PC-3 (cell line): ENCODE results near the gene ARMH2. TPM values are rescaled to one million over a fixed set of nuclear protein-coding genes. Genes with fewer than 3 reads are reported as not detected.

Source experiments
- ATAC-seq: fragments of 200-7000 bp; cut with Tn5 transposase; 2 replicates; pipeline ENCODE4 v1.9.1; 2020; ENCODE audit warnings: mild to moderate bottlenecking, moderate library complexity
- BruUV-seq: library from RNA; stranded (reverse); fragments of 400-500 nt; replicated peaks from 2 replicates; lab custom pipeline; 2021; lab: Mats Ljungman, UMichigan
- CTCF ChIA-PET: fragments of 300-600 bp; sonication (Branson Sonifier 250); formaldehyde crosslinking; loops from one replicate; lab custom pipeline; 2022; ENCODE audit warnings: antibody characterized with exemption; lab: Charles Lee
- POLR2A ChIA-PET: fragments of 300-600 bp; sonication (Branson Sonifier 250); formaldehyde crosslinking; loops from one replicate; lab custom pipeline; 2022; ENCODE audit warnings: antibody characterized with exemption; ENCODE audit not compliant: unreplicated experiment; lab: Charles Lee
- DNase-seq: peaks from one replicate; pipeline ENCODE4 v3.0.0-alpha.2; 2015
- H2AFZ ChIP-seq: fragments of 300-600 bp; sonication (generic); 2 replicates; pipeline ENCODE4 v1.6.0; 2016; ENCODE audit warnings: antibody characterized with exemption, low read length
- H3F3A ChIP-seq: fragments of 300-600 bp; sonication (generic); one replicate; pipeline ENCODE4 v1.6.0; 2017; ENCODE audit warnings: antibody characterized with exemption, low read length, control low read depth, mild to moderate bottlenecking; ENCODE audit not compliant: unreplicated experiment
- H3K27ac ChIP-seq: fragments of 300-600 bp; sonication (generic); 2 replicates; pipeline ENCODE4 v1.5.1; 2016; ENCODE audit warnings: mild to moderate bottlenecking, low read length
- H3K27me3 ChIP-seq: fragments of 300-600 bp; sonication (generic); 2 replicates; pipeline ENCODE4 v1.6.1; 2016; ENCODE audit warnings: low read length, mixed read lengths
- H3K36me3 ChIP-seq: fragments of 300-600 bp; sonication (generic); 2 replicates; pipeline ENCODE4 v1.6.1; 2016; ENCODE audit warnings: low read depth, mixed run types, low read length, mixed read lengths
- H3K4me1 ChIP-seq: fragments of 300-600 bp; sonication (generic); 2 replicates; pipeline ENCODE4 v1.5.1; 2016; ENCODE audit warnings: low read length; ENCODE audit not compliant: insufficient read depth
- H3K4me2 ChIP-seq: fragments of 300-600 bp; sonication (generic); 2 replicates; pipeline ENCODE4 v1.6.0; 2016; ENCODE audit warnings: low read length
- H3K4me3 ChIP-seq: fragments of 300-600 bp; sonication (generic); 2 replicates; pipeline ENCODE4 v1.5.1; 2016; ENCODE audit warnings: mild to moderate bottlenecking, low read length, mixed read lengths
- H3K79me2 ChIP-seq: fragments of 300-600 bp; sonication (generic); 2 replicates; pipeline ENCODE4 v1.6.1; 2017; ENCODE audit warnings: low read length, mixed read lengths
- H3K9ac ChIP-seq: fragments of 300-600 bp; sonication (generic); 2 replicates; pipeline ENCODE4 v1.6.0; 2016; ENCODE audit warnings: mild to moderate bottlenecking, low read length
- H3K9me2 ChIP-seq: fragments of 300-600 bp; sonication (generic); replicated peaks from 2 replicates; pipeline ENCODE4 v1.6.1; 2016; ENCODE audit warnings: mixed run types, low read length, mixed read lengths
- H3K9me3 ChIP-seq: fragments of 300-600 bp; sonication (generic); 2 replicates; pipeline ENCODE4 v1.6.1; 2016; ENCODE audit warnings: low read length, mixed read lengths
- H4K20me1 ChIP-seq: fragments of 300-600 bp; sonication (generic); 2 replicates; pipeline ENCODE4 v1.6.1; 2016; ENCODE audit warnings: low read length, mixed read lengths
- EZH2 ChIP-seq: fragments of 300-600 bp; sonication (generic); IDR thresholded peaks from one replicate; pipeline ENCODE4 v1.6.1; 2017; ENCODE audit warnings: antibody characterized with exemption, mild to moderate bottlenecking, low read length; ENCODE audit not compliant: unreplicated experiment
- EZH2phosphoT487 ChIP-seq: fragments of 300-600 bp; sonication (generic); IDR thresholded peaks from 2 replicates; pipeline ENCODE4 v1.6.1; 2018; ENCODE audit warnings: mild to moderate bottlenecking, antibody characterized with exemption, low read length, borderline replicate concordance
- intact Hi-C: fragments of 100-400 bp; cut with micrococcal nuclease; formaldehyde crosslinking; loops from 2 replicates; pipeline ENCODE4 v1.9.0; 2023
- total RNA-seq: library from RNA; depleted of rRNA; stranded (reverse); fragments of >200 nt; gene quantifications from 2 replicates; pipeline ENCODE4 v1.2.3, GENCODE V29; 2014
- TF ChIP-seq, protein P1 (sequence below): fragments of 300-600 bp; sonication (generic); conservative IDR thresholded peaks from 2 replicates; pipeline ENCODE4 v1.5.1; 2017; ENCODE audit warnings: antibody characterized with exemption, low read depth, mild to moderate bottlenecking, low read length

Gene ARMH2
- total RNA-seq, 1 experiment from 2014 or later: not detected

DNA sequence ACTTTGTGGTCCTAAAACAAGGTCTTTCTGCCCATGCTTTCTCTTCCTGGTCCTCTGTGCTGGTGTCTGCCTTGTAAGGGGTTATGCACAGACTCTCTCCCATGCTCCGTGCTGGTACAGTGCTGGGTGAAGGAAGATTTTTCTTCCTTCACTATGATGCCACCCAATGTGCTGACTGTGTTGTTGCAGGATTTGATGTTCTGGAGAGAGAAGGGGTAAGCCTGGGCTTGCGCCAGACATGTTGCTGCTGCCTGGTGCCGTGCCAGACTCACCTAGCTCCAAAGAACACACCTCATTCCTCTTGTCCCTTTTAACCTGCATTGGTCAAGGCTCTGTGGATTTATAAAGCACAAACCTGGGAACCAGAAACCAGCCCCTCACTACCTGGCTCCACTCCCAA lies 28.4 kb upstream of the ARMH2 start:
- H3K9ac ChIP-seq: no peak overlapping the region
- no peak for DNase-seq
- no peaks in the 10 kb centered on the region for H3K9me2 ChIP-seq
- no peaks in the 10 kb centered on the region for H4K20me1 ChIP-seq
- no peak overlapping the region for H2AFZ ChIP-seq
- no peaks in the 10 kb centered on the region for H3K36me3 ChIP-seq
- TF ChIP-seq EZH2phosphoT487 (no peak), EZH2 (no peak)
- TF ChIP-seq, protein P1, sequence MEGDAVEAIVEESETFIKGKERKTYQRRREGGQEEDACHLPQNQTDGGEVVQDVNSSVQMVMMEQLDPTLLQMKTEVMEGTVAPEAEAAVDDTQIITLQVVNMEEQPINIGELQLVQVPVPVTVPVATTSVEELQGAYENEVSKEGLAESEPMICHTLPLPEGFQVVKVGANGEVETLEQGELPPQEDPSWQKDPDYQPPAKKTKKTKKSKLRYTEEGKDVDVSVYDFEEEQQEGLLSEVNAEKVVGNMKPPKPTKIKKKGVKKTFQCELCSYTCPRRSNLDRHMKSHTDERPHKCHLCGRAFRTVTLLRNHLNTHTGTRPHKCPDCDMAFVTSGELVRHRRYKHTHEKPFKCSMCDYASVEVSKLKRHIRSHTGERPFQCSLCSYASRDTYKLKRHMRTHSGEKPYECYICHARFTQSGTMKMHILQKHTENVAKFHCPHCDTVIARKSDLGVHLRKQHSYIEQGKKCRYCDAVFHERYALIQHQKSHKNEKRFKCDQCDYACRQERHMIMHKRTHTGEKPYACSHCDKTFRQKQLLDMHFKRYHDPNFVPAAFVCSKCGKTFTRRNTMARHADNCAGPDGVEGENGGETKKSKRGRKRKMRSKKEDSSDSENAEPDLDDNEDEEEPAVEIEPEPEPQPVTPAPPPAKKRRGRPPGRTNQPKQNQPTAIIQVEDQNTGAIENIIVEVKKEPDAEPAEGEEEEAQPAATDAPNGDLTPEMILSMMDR: no peak
- ATAC-seq: no peak
- intact Hi-C loops: no loop called here
- no peak overlapping the region for H3K4me2 ChIP-seq
- H3K9me3 ChIP-seq: no peaks in the 10 kb centered on the region
- H3K4me3 ChIP-seq: no peak overlapping the region
- peaks cover 5% of the 10 kb centered on the region; the same call in 1 of the 2 replicates for H3K4me1 ChIP-seq
- H3K79me2 ChIP-seq: no peaks in the 10 kb centered on the region
- ChIA-PET POLR2A (no interaction called here), CTCF (no interaction called here)
- no peaks in the 10 kb centered on the region for H3K27me3 ChIP-seq
- BruUV-seq: no TSS peak
- H3F3A ChIP-seq: no peaks in the 10 kb centered on the region
- no peak overlapping the region for H3K27ac ChIP-seq

DNA sequence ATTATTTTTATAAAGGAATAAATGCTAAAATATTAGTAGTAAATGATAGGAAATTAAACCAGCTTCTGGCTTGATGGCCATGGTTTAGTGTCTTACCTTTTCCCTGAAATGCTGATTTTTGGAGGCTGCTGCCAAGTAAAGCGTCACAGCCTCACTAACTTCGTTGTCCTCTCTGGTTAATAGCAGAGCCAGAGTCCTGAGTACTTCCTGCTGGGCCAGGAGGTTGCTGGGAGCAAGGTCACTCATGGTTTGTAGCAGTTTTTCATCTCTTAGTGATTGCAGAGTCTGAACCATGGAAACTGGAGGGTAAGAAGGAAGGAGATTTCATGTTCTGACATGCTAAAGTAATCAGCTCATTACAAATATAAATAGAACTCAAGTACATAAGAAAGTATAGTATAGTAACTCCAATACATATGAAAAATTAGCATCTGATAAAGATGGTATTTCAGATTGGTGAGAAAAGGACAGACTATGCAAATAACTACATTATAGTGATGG lies 26.5 kb upstream of the ARMH2 start:
- intact Hi-C loops: no loop called here
- Histone ChIP-seq H3F3A (no peaks in the 10 kb centered on the region), H3K27ac (no peak overlapping the region), H4K20me1 (no peaks in the 10 kb centered on the region), H3K9ac (no peak overlapping the region), H3K9me3 (no peaks in the 10 kb centered on the region), H3K4me3 (no peak overlapping the region), H3K27me3 (no peaks in the 10 kb centered on the region), H3K79me2 (no peaks in the 10 kb centered on the region), H3K36me3 (no peaks in the 10 kb centered on the region), H3K4me2 (no peak overlapping the region), H3K9me2 (no peaks in the 10 kb centered on the region), H2AFZ (no peak overlapping the region), H3K4me1 (peaks cover 5% of the 10 kb centered on the region; the same call in 1 of the 2 replicates)
- BruUV-seq: no TSS peak
- ChIA-PET CTCF (no interaction called here), POLR2A (no interaction called here)
- DNase-seq: no peak
- ATAC-seq: no peak
- TF ChIP-seq EZH2 (no peak), EZH2phosphoT487 (no peak)
- TF ChIP-seq, protein P1: no peak

DNA sequence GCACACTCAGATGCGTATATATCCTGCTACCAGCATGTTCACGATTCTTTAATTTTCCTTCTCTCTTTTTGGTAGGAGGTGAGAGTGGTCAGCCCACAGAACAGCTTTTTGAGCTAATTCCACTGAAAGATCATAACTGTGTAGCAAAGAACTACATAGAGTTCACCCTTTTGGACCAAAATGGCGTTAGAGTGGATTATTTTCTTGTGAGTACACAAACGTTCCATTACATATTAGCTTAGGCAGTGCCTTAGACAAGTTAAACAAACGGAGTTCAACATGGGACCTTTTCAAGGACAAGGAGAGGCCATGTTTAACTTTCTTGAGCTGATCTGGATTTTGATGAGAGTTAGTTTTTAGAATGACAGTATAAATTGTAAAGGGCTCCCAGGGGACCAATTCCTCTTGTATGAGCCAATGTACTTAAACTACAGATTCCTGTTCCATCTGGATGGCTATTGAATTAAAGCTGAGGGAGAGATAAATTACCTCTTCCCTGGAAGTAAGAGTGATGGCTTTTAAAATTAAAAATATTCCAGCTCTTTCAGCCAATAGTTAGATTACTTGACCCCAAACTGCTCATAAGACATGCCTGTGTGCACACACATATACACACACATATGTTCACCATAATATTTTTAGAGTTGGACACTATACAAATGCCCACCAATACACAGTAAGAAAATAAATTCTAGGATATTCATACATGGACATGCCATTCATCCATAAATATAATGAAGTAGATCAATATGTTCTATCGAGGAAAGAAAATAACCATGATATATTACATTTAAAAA lies 25.6 kb upstream of the ARMH2 start:
- Histone ChIP-seq H3K4me3 (no peak overlapping the region), H4K20me1 (no peaks in the 10 kb centered on the region), H3K27ac (no peak overlapping the region), H3K4me2 (no peak overlapping the region), H2AFZ (no peak overlapping the region), H3K79me2 (no peaks in the 10 kb centered on the region), H3K9me2 (no peaks in the 10 kb centered on the region), H3K4me1 (peaks cover 5% of the 10 kb centered on the region; the same call in 1 of the 2 replicates), H3K9me3 (no peaks in the 10 kb centered on the region), H3K27me3 (no peaks in the 10 kb centered on the region), H3K9ac (no peak overlapping the region), H3K36me3 (no peaks in the 10 kb centered on the region), H3F3A (no peaks in the 10 kb centered on the region)
- intact Hi-C loops: no loop called here
- ChIA-PET POLR2A (no interaction called here), CTCF (no interaction called here)
- DNase-seq (no peak), ATAC-seq (no peak)
- BruUV-seq: no TSS peak
- no peak for TF ChIP-seq EZH2
- TF ChIP-seq, protein P1: no peak
- no peak for TF ChIP-seq EZH2phosphoT487
